ENCODE results near the gene ETV6.
"Not testable (repeated sequence)": the region's sequence is repeated elsewhere in the genome, so short reads cannot be mapped to it uniquely, and the experiment has no call there.

ETV6 gene

DNA sequence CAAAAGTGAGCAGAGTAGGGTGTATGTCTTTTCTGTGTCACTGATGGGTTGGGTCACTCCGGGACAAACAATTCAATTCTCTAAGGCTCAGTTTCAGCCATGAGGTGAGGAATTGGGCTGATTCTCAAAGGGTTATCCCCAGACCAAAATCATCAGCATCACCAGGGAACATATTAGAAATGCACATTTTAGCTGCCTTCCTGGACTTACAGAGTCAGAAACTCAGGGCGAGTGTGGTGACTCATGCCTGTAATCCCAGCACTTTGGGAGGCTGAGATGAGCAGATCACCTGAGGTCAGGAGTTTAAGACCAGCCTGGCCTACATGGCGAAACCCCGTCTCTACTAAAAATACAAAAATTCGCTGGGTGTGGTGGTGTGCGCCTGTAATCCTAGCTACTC is 21.8 kb upstream of the ETV6 start:
- H3K9ac ChIP-seq (ENCODE audit: low read length); H3K27ac ChIP-seq (ENCODE audit: low read depth, low read length); H2BK120ac ChIP-seq (ENCODE audit: low read depth, low read length); H3K56ac ChIP-seq (ENCODE audit: low read length); H3K4me3 ChIP-seq (ENCODE audit: low read length); H3K4me2 ChIP-seq (ENCODE audit: low read length); H3K4ac ChIP-seq (ENCODE audit: low read depth, low read length); H2AK5ac ChIP-seq (ENCODE audit: low read length); H2BK5ac ChIP-seq (ENCODE audit: low read length); H3K36me3 ChIP-seq (ENCODE audit: control insufficient read depth, insufficient read depth, low read length); DNase-seq; H3K4me1 ChIP-seq (ENCODE audit: control insufficient read depth, low read depth, low read length); H3K27me3 ChIP-seq (ENCODE audit: insufficient read depth, low read length, poor library complexity); H3K18ac ChIP-seq (ENCODE audit: low read length); H4K5ac ChIP-seq (ENCODE audit: low read length); H3K79me1 ChIP-seq (ENCODE audit: low read length); H4K8ac ChIP-seq (ENCODE audit: low read depth, low read length); H3K79me2 ChIP-seq (ENCODE audit: control insufficient read depth, insufficient read depth, low read length); H3K23ac ChIP-seq (ENCODE audit: low read length); H2BK15ac ChIP-seq (replicated peaks; ENCODE audit: low read depth): not testable (repeated sequence)
- no CpG with 5 or more reads among the region's 6 CpGs for WGBS (ENCODE audit: extremely low coverage, insufficient coverage, low lambda C conversion rate)

DNA sequence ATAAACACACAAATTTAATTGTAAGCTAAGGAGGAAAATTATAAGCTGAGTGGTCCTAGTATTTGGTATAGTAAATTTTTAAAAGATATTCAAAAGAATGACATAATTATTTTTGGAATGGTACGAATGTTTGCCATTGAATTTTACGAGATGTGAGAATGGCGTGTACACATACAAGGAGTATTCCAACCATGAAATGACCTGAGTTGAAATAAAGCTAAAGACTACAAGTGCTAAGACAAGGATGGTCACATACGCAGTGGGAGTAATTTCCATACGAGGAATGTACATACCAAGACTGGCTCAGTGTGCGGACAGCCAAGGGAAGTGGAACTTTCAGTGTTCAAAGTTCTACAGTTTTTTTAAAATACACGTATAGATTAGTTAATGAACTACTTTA is 21.1 kb upstream of the ETV6 start:
- no peak overlapping the region for H3K18ac ChIP-seq (ENCODE audit: low read length)
- WGBS (ENCODE audit: extremely low coverage, insufficient coverage, low lambda C conversion rate) = 50% methylated on average over 2 of the region's 7 CpGs
- H4K8ac ChIP-seq (ENCODE audit: low read depth, low read length) = no peak overlapping the region
- no peak overlapping the region for H3K9ac ChIP-seq (ENCODE audit: low read length)
- H3K79me1 ChIP-seq (ENCODE audit: low read length) = no peaks in the 10 kb centered on the region
- H2BK5ac ChIP-seq (ENCODE audit: low read length) = no peak overlapping the region
- H3K4me3 ChIP-seq (ENCODE audit: low read length) = no peak overlapping the region
- H3K56ac ChIP-seq (ENCODE audit: low read length) = no peak overlapping the region
- H3K79me2 ChIP-seq (ENCODE audit: control insufficient read depth, insufficient read depth, low read length) = no peaks in the 10 kb centered on the region
- DNase-seq = no peak
- H3K4ac ChIP-seq (ENCODE audit: low read depth, low read length) = no peak overlapping the region
- H2AK5ac ChIP-seq (ENCODE audit: low read length) = no peak overlapping the region
- H3K23ac ChIP-seq (ENCODE audit: low read length) = no peak overlapping the region
- H2BK15ac ChIP-seq (replicated peaks; ENCODE audit: low read depth) = no peak overlapping the region
- no peak overlapping the region for H3K27ac ChIP-seq (ENCODE audit: low read depth, low read length)
- no peak overlapping the region for H3K4me2 ChIP-seq (ENCODE audit: low read length)
- H2BK120ac ChIP-seq (ENCODE audit: low read depth, low read length) = no peak overlapping the region
- H4K5ac ChIP-seq (ENCODE audit: low read length) = no peak overlapping the region
- H3K36me3 ChIP-seq (ENCODE audit: control insufficient read depth, insufficient read depth, low read length) = no peaks in the 10 kb centered on the region
- peaks cover 5% of the 10 kb centered on the region for H3K4me1 ChIP-seq (ENCODE audit: control insufficient read depth, low read depth, low read length)
- peaks cover 2% of the 10 kb centered on the region for H3K27me3 ChIP-seq (ENCODE audit: insufficient read depth, low read length, poor library complexity)

- Histone ChIP-seq H2AK5ac (ENCODE audit: low read length) (no peak overlapping the region), H3K23ac (ENCODE audit: low read length) (no peak overlapping the region), H3K4ac (ENCODE audit: low read depth, low read length) (no peak overlapping the region), H3K79me1 (ENCODE audit: low read length) (no peaks in the 10 kb centered on the region), H3K18ac (ENCODE audit: low read length) (no peak overlapping the region), H2BK120ac (ENCODE audit: low read depth, low read length) (no peak overlapping the region), H4K8ac (ENCODE audit: low read depth, low read length) (no peak overlapping the region), H2BK5ac (ENCODE audit: low read length) (no peak overlapping the region), H3K27ac (ENCODE audit: low read depth, low read length) (no peak overlapping the region), H3K56ac (ENCODE audit: low read length) (no peak overlapping the region), H3K79me2 (ENCODE audit: control insufficient read depth, insufficient read depth, low read length) (no peaks in the 10 kb centered on the region), H3K9ac (ENCODE audit: low read length) (no peak overlapping the region), H3K27me3 (ENCODE audit: insufficient read depth, low read length, poor library complexity) (peaks cover 2% of the 10 kb centered on the region), H3K4me1 (ENCODE audit: control insufficient read depth, low read depth, low read length) (no peaks in the 10 kb centered on the region), H3K4me2 (ENCODE audit: low read length) (no peak overlapping the region), H3K4me3 (ENCODE audit: low read length) (no peak overlapping the region), H2BK15ac (replicated peaks; ENCODE audit: low read depth) (no peak overlapping the region), H4K5ac (ENCODE audit: low read length) (no peak overlapping the region), H3K36me3 (ENCODE audit: control insufficient read depth, insufficient read depth, low read length) (no peaks in the 10 kb centered on the region)
- no CpG with 5 or more reads among the region's 5 CpGs for WGBS (ENCODE audit: extremely low coverage, insufficient coverage, low lambda C conversion rate)
- DNase-seq = no peak
These were observed 19.3 kb upstream of the ETV6 start for GRCh38 chr12:11630046-11630706.

DNA sequence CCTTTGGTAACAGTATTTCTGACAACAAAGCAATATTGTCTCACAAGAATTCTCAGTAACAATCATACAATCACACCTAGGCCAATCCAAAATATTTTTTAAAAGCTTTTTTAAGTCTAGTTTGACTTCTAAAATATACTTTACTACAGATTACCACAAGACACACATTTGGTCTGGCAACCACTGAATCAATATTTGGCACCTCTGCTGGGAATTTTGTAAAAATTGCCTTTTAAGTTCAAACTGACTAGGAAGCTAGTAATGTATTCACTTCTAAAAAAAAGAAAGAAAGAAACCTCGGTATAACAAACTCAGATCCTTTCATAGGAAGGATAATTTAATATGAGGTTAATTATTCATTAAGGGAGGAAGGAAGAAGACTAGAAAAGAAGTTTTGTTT is 18.2 kb upstream of the ETV6 start:
- Histone ChIP-seq H3K79me2 (ENCODE audit: control insufficient read depth, insufficient read depth, low read length) (no peaks in the 10 kb centered on the region), H3K56ac (ENCODE audit: low read length) (no peak overlapping the region), H3K4me3 (ENCODE audit: low read length) (no peak overlapping the region), H3K27me3 (ENCODE audit: insufficient read depth, low read length, poor library complexity) (peaks cover 2% of the 10 kb centered on the region), H2AK5ac (ENCODE audit: low read length) (no peak overlapping the region), H3K23ac (ENCODE audit: low read length) (no peak overlapping the region), H3K9ac (ENCODE audit: low read length) (no peak overlapping the region), H2BK15ac (replicated peaks; ENCODE audit: low read depth) (no peak overlapping the region), H3K4ac (ENCODE audit: low read depth, low read length) (no peak overlapping the region), H3K4me2 (ENCODE audit: low read length) (no peak overlapping the region), H3K36me3 (ENCODE audit: control insufficient read depth, insufficient read depth, low read length) (no peaks in the 10 kb centered on the region), H3K4me1 (ENCODE audit: control insufficient read depth, low read depth, low read length) (no peaks in the 10 kb centered on the region), H4K8ac (ENCODE audit: low read depth, low read length) (no peak overlapping the region), H2BK120ac (ENCODE audit: low read depth, low read length) (no peak overlapping the region), H3K27ac (ENCODE audit: low read depth, low read length) (no peak overlapping the region), H4K5ac (ENCODE audit: low read length) (no peak overlapping the region), H3K79me1 (ENCODE audit: low read length) (no peaks in the 10 kb centered on the region), H3K18ac (ENCODE audit: low read length) (no peak overlapping the region), H2BK5ac (ENCODE audit: low read length) (no peak overlapping the region)
- no peak for DNase-seq
- no CpG with 5 or more reads among the region's 1 CpG for WGBS (ENCODE audit: extremely low coverage, insufficient coverage, low lambda C conversion rate)

- H3K79me1 ChIP-seq (ENCODE audit: low read length); DNase-seq; H2BK120ac ChIP-seq (ENCODE audit: low read depth, low read length); H3K36me3 ChIP-seq (ENCODE audit: control insufficient read depth, insufficient read depth, low read length); H3K4me3 ChIP-seq (ENCODE audit: low read length); H2AK5ac ChIP-seq (ENCODE audit: low read length); H3K27ac ChIP-seq (ENCODE audit: low read depth, low read length); H3K4ac ChIP-seq (ENCODE audit: low read depth, low read length); H3K79me2 ChIP-seq (ENCODE audit: control insufficient read depth, insufficient read depth, low read length); H3K27me3 ChIP-seq (ENCODE audit: insufficient read depth, low read length, poor library complexity); H2BK5ac ChIP-seq (ENCODE audit: low read length); H4K8ac ChIP-seq (ENCODE audit: low read depth, low read length); H3K56ac ChIP-seq (ENCODE audit: low read length); H2BK15ac ChIP-seq (replicated peaks; ENCODE audit: low read depth); H3K23ac ChIP-seq (ENCODE audit: low read length); H4K5ac ChIP-seq (ENCODE audit: low read length); H3K9ac ChIP-seq (ENCODE audit: low read length); H3K4me1 ChIP-seq (ENCODE audit: control insufficient read depth, low read depth, low read length); H3K4me2 ChIP-seq (ENCODE audit: low read length): not testable (repeated sequence)
- H3K18ac ChIP-seq (ENCODE audit: low read length) = peak overlapping the region; percentile 28
- WGBS (ENCODE audit: extremely low coverage, insufficient coverage, low lambda C conversion rate) = no CpG with 5 or more reads among the region's 9 CpGs
These were observed 17.6 kb upstream of the ETV6 start for GRCh38 chr12:11631881-11632280.

- no peak for DNase-seq
- peaks cover 2% of the 10 kb centered on the region for H3K27me3 ChIP-seq (ENCODE audit: insufficient read depth, low read length, poor library complexity)
- H3K4ac ChIP-seq (ENCODE audit: low read depth, low read length) = no peak overlapping the region
- no peak overlapping the region for H4K8ac ChIP-seq (ENCODE audit: low read depth, low read length)
- no peak overlapping the region for H3K23ac ChIP-seq (ENCODE audit: low read length)
- no peak overlapping the region for H2AK5ac ChIP-seq (ENCODE audit: low read length)
- no peak overlapping the region for H3K4me3 ChIP-seq (ENCODE audit: low read length)
- H3K4me1 ChIP-seq (ENCODE audit: control insufficient read depth, low read depth, low read length) = no peaks in the 10 kb centered on the region
- no peaks in the 10 kb centered on the region for H3K79me2 ChIP-seq (ENCODE audit: control insufficient read depth, insufficient read depth, low read length)
- no peak overlapping the region for H3K9ac ChIP-seq (ENCODE audit: low read length)
- no peaks in the 10 kb centered on the region for H3K79me1 ChIP-seq (ENCODE audit: low read length)
- no peak overlapping the region for H2BK120ac ChIP-seq (ENCODE audit: low read depth, low read length)
- WGBS (ENCODE audit: extremely low coverage, insufficient coverage, low lambda C conversion rate) = no CpG with 5 or more reads among the region's 6 CpGs
- H2BK15ac ChIP-seq (replicated peaks; ENCODE audit: low read depth) = no peak overlapping the region
- no peak overlapping the region for H3K4me2 ChIP-seq (ENCODE audit: low read length)
- H2BK5ac ChIP-seq (ENCODE audit: low read length) = no peak overlapping the region
- no peaks in the 10 kb centered on the region for H3K36me3 ChIP-seq (ENCODE audit: control insufficient read depth, insufficient read depth, low read length)
- H3K56ac ChIP-seq (ENCODE audit: low read length) = no peak overlapping the region
- no peak overlapping the region for H3K27ac ChIP-seq (ENCODE audit: low read depth, low read length)
- H3K18ac ChIP-seq (ENCODE audit: low read length) = no peak overlapping the region
- no peak overlapping the region for H4K5ac ChIP-seq (ENCODE audit: low read length)
These were observed 15.5 kb upstream of the ETV6 start for GRCh38 chr12:11633968-11634367.

Measured in mesendoderm (in vitro differentiated cells).